ENCODE results near the gene LURAP1L. TPM values are rescaled to one million over a fixed set of nuclear protein-coding genes. Genes with fewer than 3 reads are reported as not detected.

Gene LURAP1L
- polyA plus RNA-seq, 3 donors = not detected

GRCh38 chr9:12781226-12781733 lies 6.5 kb downstream of the LURAP1L start:
- DNase-seq = no peak
- Histone ChIP-seq H3K36me3 (replicated peaks in 1 of 2; ENCODE audit: control insufficient read depth in 1 of 2, insufficient read depth in 2 of 2, low read length in 2 of 2) (no peaks in the 10 kb centered on the region), H4K20me1 (ENCODE audit: insufficient read depth, low read length) (no peaks in the 10 kb centered on the region), H3K27me3 (ENCODE audit: control insufficient read depth in 2 of 2, insufficient read depth in 2 of 2, low read length in 2 of 2) (peaks cover 0 to 5% of the 10 kb centered on the region in 2 donors), H2AFZ (ENCODE audit: insufficient read depth, low read depth, low read length, poor library complexity, severe bottlenecking) (no peak overlapping the region), H3K79me2 (ENCODE audit: insufficient read depth, low read length) (no peaks in the 10 kb centered on the region), H3K9ac (ENCODE audit: insufficient read depth, low read length, poor library complexity, severe bottlenecking) (no peak overlapping the region), H3K27ac (ENCODE audit: low read depth in 1 of 2, low read length in 2 of 2) (no peak overlapping the region), H3K4me3 (replicated peaks in 1 of 3; ENCODE audit: low read depth in 2 of 3, low read length in 3 of 3) (no peak overlapping the region), H3K9me3 (replicated peaks in 1 of 2; ENCODE audit: control insufficient read depth in 1 of 2, insufficient read depth in 1 of 2, low read length in 2 of 2) (no peaks in the 10 kb centered on the region), H3K4me2 (replicated peaks; ENCODE audit: extremely low read depth, low read length, poor library complexity, severe bottlenecking) (no peak overlapping the region), H3K4me1 (ENCODE audit: control insufficient read depth in 1 of 2, insufficient read depth in 2 of 2, low read length in 2 of 2) (peaks cover 1 to 2% of the 10 kb centered on the region in 2 donors)
- peaks cover 3% of the 10 kb centered on the region for H3K4me1 Mint-ChIP-seq
- H3K9me3 Mint-ChIP-seq = peaks cover 0 to 4% (median 2%) of the 10 kb centered on the region in 7 donors
- H3K27ac Mint-ChIP-seq = no peak overlapping the region
- H3K4me3 Mint-ChIP-seq = no peak overlapping the region
- intact Hi-C loops (cut with micrococcal nuclease) = no loop called here
- WGBS (ENCODE audit: insufficient coverage) = 94% methylated on average over 4 of the region's 9 CpGs
- H3K27me3 Mint-ChIP-seq (ENCODE audit: low read depth in 3 of 3) = peaks cover 4 to 9% (median 8%) of the 10 kb centered on the region in 3 donors
- TF ChIP-seq CTCF (IDR thresholded peaks at IDR 0.05) = no peak
- H3K36me3 Mint-ChIP-seq = no peaks in the 10 kb centered on the region

- H3K4me3 ChIP-seq (replicated peaks in 1 of 3; ENCODE audit: low read depth in 2 of 3, low read length in 3 of 3) = no peak overlapping the region
- Mint-ChIP-seq H3K27ac (no peak overlapping the region), H3K27me3 (ENCODE audit: low read depth in 3 of 3) (no peaks in the 10 kb centered on the region), H3K4me1 (no peaks in the 10 kb centered on the region), H3K9me3 (peaks cover 0 to 4% (median 0%) of the 10 kb centered on the region in 7 donors), H3K4me3 (no peak overlapping the region), H3K36me3 (no peaks in the 10 kb centered on the region)
- intact Hi-C loops (cut with micrococcal nuclease) = no loop called here
- no peaks in the 10 kb centered on the region for H4K20me1 ChIP-seq (ENCODE audit: insufficient read depth, low read length)
- no peaks in the 10 kb centered on the region for H3K4me1 ChIP-seq (ENCODE audit: control insufficient read depth in 1 of 2, insufficient read depth in 2 of 2, low read length in 2 of 2)
- DNase-seq = no peak
- H3K27me3 ChIP-seq (ENCODE audit: control insufficient read depth in 2 of 2, insufficient read depth in 2 of 2, low read length in 2 of 2) = no peaks in the 10 kb centered on the region
- no peaks in the 10 kb centered on the region for H3K79me2 ChIP-seq (ENCODE audit: insufficient read depth, low read length)
- no peak overlapping the region for H3K4me2 ChIP-seq (replicated peaks; ENCODE audit: extremely low read depth, low read length, poor library complexity, severe bottlenecking)
- TF ChIP-seq CTCF (IDR thresholded peaks at IDR 0.05) = no peak
- H2AFZ ChIP-seq (ENCODE audit: insufficient read depth, low read depth, low read length, poor library complexity, severe bottlenecking) = no peak overlapping the region
- no peak overlapping the region for H3K9ac ChIP-seq (ENCODE audit: insufficient read depth, low read length, poor library complexity, severe bottlenecking)
- WGBS (ENCODE audit: insufficient coverage) = no CpG with 5 or more reads among the region's 1 CpG
- no peak overlapping the region for H3K27ac ChIP-seq (ENCODE audit: low read depth in 1 of 2, low read length in 2 of 2)
- H3K36me3 ChIP-seq (replicated peaks in 1 of 2; ENCODE audit: control insufficient read depth in 1 of 2, insufficient read depth in 2 of 2, low read length in 2 of 2) = no peaks in the 10 kb centered on the region
- H3K9me3 ChIP-seq (replicated peaks in 1 of 2; ENCODE audit: control insufficient read depth in 1 of 2, insufficient read depth in 1 of 2, low read length in 2 of 2) = no peaks in the 10 kb centered on the region
These were observed 9.1 kb downstream of the LURAP1L start for GRCh38 chr9:12783767-12784460.
